HFF-Myc (cell line): ENCODE data around the gene LDB2.
"Not testable (repeated sequence)": the region's sequence is repeated elsewhere in the genome, so short reads cannot be mapped to it uniquely, and the experiment has no call there.

ENCODE experiments used
- DNase-seq: peaks from one replicate; pipeline ENCODE4 v3.0.0-alpha.2; 2011; ENCODE audit warnings: low read depth; ENCODE audit errors: extremely low read depth
- H3K4me3 ChIP-seq: replicated peaks from 2 replicates; pipeline ENCODE4 v1.5.1; 2011; ENCODE audit warnings: low read depth, mild to moderate bottlenecking, control low read depth, low read length
- TF ChIP-seq, protein P1 (sequence below): IDR thresholded peaks from 2 replicates; pipeline ENCODE4 v1.5.1; 2012; ENCODE audit warnings: mild to moderate bottlenecking, low read depth, low read length, control low read depth; ENCODE audit errors: missing control alignments

Gene LDB2

DNA sequence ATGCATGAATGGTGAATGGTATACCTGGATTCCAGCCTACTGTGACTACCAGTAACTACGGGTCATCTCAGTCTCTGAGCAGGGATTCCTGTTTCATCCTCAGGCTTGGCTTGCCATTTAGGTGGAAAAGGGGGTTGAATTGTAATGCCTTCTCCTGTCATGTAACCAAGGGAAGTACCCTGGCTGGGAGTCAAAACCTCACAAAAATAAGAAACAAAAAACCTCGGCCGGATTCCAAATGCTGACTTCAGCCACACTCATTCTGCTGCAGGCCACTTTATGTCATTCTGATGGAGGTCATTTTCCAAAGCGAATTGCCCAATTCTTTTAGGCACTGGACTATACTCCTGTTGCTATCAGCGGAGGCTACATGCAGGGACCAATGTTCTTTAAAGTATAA, 324.7 kb downstream of the LDB2 start:
- no peak overlapping the region for H3K4me3 ChIP-seq
- DNase-seq, result no peak
- TF ChIP-seq, protein P1, sequence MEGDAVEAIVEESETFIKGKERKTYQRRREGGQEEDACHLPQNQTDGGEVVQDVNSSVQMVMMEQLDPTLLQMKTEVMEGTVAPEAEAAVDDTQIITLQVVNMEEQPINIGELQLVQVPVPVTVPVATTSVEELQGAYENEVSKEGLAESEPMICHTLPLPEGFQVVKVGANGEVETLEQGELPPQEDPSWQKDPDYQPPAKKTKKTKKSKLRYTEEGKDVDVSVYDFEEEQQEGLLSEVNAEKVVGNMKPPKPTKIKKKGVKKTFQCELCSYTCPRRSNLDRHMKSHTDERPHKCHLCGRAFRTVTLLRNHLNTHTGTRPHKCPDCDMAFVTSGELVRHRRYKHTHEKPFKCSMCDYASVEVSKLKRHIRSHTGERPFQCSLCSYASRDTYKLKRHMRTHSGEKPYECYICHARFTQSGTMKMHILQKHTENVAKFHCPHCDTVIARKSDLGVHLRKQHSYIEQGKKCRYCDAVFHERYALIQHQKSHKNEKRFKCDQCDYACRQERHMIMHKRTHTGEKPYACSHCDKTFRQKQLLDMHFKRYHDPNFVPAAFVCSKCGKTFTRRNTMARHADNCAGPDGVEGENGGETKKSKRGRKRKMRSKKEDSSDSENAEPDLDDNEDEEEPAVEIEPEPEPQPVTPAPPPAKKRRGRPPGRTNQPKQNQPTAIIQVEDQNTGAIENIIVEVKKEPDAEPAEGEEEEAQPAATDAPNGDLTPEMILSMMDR, result no peak

DNA sequence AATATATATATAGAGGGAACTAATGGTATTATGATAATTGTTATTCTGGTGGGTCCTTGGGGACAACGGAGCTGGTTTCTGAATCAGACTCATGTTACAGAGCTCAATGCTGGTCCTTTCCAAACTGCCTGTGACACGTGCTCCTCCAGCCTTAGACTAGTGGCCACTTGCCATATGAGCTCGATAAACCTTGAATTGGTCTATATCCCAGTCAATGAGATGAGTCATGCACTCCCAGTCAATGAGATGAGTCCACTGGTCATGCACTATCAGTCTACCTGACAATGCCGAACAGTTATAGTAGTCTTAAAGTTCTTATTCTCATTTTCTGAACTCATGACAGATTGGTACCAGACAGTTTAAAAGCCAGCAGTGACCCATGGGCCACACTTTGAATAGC, 325.2 kb downstream of the LDB2 start:
- H3K4me3 ChIP-seq, result no peak overlapping the region
- TF ChIP-seq, protein P1, result no peak
- no peak for DNase-seq

DNA sequence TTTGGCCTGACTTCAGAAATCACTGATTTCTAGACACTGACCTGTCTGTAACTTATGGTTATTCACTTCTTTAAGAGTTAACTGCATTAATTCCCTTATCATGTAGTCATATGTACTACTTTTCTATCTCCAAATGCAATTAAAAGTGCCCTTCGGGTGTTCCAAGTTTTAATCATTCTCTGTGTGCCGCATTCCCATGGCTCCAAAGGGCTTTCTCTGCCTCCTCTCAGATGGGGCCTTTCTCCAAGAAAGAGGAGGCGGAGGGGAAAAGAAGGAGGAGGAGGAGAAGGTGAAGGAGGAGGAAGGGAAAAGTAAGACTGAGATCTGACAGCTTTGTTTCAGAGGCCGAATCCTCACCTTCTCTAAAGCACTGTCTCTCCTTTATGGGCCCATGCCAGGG, 325.8 kb downstream of the LDB2 start:
- TF ChIP-seq, protein P1, result no peak
- H3K4me3 ChIP-seq, result no peak overlapping the region
- no peak for DNase-seq

DNA sequence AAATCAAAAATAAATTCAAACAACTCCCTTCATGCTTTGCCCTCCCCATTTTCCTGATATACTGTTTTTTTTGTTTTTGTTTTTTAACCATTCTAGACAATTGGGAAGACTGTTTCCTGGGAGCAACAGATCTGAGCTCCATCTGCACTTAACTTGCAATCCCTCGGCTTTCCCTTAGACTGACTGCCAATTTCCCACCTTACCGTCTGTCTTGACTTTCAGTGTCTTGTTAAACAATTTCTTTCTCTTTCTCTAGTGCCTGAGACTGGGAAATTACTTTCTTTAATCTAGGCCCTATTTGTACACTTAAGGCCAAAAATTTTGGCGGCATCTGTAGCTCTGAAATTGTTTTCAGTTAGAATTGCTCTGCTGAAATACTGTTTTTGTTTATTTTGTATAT, 326.3 kb downstream of the LDB2 start:
- no peak overlapping the region for H3K4me3 ChIP-seq
- no peak for DNase-seq
- TF ChIP-seq, protein P1, result no peak

DNA sequence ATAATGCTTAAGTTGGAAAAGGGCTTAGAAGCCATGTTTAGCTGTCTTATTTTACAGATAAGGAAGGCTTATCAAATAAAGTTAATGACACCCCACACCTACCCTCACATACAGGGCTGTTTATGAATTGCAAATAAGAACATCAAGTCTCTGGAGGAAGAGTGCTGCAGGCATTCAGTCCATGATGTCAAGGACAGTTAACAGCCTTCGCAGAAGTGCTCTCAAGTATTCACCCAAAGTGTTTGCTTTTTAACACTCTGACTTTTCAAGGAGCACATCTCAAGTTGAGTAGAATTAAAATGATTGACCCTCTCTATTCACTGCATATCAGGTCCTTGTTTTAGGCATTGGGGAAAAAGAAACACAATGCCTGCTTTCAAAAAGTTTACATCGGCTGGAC, 328.7 kb downstream of the LDB2 start:
- TF ChIP-seq, protein P1, result no peak
- H3K4me3 ChIP-seq, result no peak overlapping the region
- no peak for DNase-seq

DNA sequence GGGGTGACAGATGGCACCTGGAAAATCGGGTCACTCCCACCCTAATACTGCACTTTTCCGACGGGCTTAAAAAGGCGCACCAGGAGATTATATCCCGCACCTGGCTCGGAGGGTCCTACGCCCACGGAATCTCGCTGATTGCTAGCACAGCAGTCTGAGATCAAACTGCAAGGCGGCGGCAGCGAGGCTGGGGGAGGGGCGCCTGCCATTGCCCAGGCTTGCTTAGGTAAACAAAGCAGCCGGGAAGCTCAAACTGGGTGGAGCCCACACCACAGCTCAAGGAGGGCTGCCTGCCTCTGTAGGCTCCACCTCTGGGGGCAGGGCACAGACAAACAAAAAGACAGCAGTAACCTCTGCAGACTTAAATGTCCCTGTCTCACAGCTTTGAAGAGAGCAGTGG, 341.1 kb downstream of the LDB2 start:
- H3K4me3 ChIP-seq, DNase-seq: not testable (repeated sequence)

DNA sequence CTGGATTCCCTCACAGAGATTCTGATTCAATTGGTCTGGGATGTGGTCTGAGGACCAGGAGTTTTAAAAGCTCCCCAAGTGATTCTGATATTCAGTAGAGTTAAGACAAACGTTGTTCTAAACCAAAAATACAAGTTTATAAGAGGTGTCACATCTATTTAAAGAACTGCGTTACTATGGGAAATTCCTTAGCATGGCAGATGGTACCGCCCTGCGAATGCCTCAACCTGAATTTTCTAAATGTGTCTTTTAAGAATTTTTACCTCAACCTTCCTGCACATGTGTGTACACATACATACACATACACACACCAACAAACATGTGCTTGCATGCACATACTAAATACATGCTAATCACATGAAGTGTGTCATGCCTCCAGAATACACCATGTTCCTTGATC, 343.3 kb downstream of the LDB2 start:
- TF ChIP-seq, protein P1, result no peak
- DNase-seq, result no peak
- H3K4me3 ChIP-seq, result no peak overlapping the region
